ENCODE data around the gene AJAP1. TPM values are rescaled to one million over a fixed set of nuclear protein-coding genes. Genes with fewer than 3 reads are reported as not detected.

AJAP1 gene
- total and polyA plus RNA-seq, 7 donors: 0.04 to 0.95 (median 0.55) TPM; not detected in 1

DNA sequence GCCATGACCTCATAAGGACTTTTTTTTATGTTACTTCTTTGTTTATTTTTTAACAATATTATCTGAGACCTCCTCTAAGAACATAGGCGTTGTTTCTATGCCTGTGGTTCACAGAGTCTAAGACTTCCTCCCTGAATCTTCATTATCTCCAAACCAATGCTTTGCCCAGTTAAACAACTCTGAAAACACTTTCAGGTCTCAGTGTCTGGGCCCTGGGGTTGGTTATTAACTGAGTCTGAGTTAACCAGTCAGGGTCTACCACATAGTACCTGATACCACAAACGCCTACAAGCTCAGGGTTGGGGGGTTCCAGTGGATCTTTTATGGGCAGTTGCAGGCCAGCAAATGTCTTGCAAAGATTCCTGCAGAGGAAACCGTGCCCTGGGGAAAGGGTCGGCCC lies 138.2 kb downstream of the AJAP1 start:
- no peaks in the 10 kb centered on the region for H3K9me3 ChIP-seq
- WGBS, 2 donors: 23 to 46% methylated on average over 4 of the region's 4 CpGs
- no peaks in the 10 kb centered on the region for H3K36me3 ChIP-seq
- DNase-seq: no peak
- TF ChIP-seq POLR2AphosphoS5 (IDR thresholded peaks at IDR 0.05): no peak
- TF ChIP-seq POLR2A (IDR thresholded peaks at IDR 0.05): no peak
- no peak for TF ChIP-seq EP300 (IDR thresholded peaks at IDR 0.05)
- TF ChIP-seq, protein P1, sequence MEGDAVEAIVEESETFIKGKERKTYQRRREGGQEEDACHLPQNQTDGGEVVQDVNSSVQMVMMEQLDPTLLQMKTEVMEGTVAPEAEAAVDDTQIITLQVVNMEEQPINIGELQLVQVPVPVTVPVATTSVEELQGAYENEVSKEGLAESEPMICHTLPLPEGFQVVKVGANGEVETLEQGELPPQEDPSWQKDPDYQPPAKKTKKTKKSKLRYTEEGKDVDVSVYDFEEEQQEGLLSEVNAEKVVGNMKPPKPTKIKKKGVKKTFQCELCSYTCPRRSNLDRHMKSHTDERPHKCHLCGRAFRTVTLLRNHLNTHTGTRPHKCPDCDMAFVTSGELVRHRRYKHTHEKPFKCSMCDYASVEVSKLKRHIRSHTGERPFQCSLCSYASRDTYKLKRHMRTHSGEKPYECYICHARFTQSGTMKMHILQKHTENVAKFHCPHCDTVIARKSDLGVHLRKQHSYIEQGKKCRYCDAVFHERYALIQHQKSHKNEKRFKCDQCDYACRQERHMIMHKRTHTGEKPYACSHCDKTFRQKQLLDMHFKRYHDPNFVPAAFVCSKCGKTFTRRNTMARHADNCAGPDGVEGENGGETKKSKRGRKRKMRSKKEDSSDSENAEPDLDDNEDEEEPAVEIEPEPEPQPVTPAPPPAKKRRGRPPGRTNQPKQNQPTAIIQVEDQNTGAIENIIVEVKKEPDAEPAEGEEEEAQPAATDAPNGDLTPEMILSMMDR (IDR thresholded peaks at IDR 0.05): no peak
- no peaks in the 10 kb centered on the region for H3K4me1 ChIP-seq
- no peak overlapping the region for H3K4me3 ChIP-seq
- no peaks in the 10 kb centered on the region for H3K27me3 ChIP-seq
- intact Hi-C loops (cut with DNase I): no loop called here
- no peak overlapping the region for H3K27ac ChIP-seq

DNA sequence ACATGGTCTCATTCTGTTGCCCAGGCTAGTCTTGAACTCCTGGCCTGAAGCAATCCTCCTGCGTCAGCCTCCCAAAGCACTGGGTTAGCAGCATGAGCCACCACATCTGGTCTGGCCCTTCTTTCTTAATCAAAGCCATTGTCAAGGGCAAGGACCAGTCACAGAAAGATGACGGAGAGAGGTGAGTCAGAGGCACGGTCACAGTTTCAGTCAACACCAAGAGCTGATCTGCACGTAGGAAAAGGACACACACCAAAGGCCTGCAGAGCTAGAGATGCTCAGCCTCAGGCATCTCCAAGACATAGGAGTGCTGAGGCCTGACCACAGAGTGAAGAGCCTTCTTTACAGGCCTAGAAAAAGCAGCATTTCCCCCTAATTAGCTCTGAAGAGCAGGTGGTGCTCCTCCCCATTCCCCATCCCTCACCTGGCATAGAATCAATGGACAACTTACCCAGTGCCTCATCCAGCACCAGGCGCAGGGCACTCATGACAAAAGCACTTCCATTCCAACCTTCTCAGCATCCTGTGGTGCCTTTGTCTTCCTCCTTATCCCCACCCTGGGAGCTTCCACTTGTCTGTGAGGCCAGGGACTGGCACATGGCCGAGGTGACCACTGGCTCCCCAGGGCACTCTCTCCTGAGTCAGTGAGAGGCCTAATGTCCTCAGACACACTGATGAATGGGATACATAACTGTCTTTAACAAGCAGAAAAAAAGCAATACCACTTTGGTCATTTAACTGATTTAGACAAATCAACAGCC lies 139.8 kb downstream of the AJAP1 start:
- Histone ChIP-seq H3K27me3 (no peaks in the 10 kb centered on the region), H3K4me1 (no peaks in the 10 kb centered on the region), H3K4me3 (no peak overlapping the region), H3K9me3 (no peaks in the 10 kb centered on the region), H3K27ac (no peak overlapping the region), H3K36me3 (no peaks in the 10 kb centered on the region)
- 80 to 85% methylated on average over 6 of the region's 6 CpGs for WGBS, 2 donors
- DNase-seq: no peak
- intact Hi-C loops (cut with DNase I): no loop called here
- TF ChIP-seq, protein P1 (IDR thresholded peaks at IDR 0.05): no peak
- TF ChIP-seq POLR2A (IDR thresholded peaks at IDR 0.05) (no peak), POLR2AphosphoS5 (IDR thresholded peaks at IDR 0.05) (no peak), EP300 (IDR thresholded peaks at IDR 0.05) (no peak)

DNA sequence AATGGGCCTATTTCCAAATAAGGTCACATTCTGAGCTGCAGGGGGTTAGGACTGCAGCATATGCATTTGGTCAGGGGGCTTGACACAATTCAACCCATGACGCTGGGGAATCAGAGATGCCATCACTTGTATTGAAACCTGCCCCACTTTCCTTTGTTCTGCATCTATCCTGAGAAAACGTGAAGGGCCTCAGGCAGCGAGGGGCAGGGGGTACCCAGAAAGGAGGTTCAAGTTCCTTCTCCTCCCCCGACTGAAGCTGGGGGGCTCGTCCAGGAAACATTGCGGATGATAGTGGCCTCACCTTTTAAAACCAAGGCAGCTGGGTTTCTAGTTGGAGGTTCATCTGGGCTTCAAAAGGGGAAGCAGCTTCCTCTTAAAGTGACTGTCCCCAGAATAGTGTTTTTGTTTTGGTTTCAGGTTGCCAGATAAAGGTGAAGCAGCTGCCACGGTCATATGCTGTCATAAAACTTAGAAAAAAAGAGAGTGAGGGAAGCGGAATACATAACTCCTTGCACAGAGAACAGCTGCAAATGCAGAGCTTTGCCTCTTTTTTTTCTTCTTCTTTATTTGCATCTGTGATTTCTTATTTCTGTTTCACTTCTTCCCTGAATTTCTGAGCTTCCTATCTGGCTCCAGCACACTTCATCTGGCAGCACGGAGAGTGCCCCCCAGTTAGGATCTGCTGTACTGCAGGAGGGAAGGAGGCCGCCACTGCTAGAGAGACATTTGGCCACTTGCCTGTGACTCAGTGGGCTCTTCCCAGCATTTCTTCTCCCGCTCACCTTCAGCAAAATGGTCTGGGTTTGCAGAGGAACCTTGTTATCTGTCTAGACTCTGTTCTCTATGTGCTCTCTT lies 142.0 kb downstream of the AJAP1 start:
- no peaks in the 10 kb centered on the region for H3K9me3 ChIP-seq
- intact Hi-C loops (cut with DNase I): no loop called here

DNA sequence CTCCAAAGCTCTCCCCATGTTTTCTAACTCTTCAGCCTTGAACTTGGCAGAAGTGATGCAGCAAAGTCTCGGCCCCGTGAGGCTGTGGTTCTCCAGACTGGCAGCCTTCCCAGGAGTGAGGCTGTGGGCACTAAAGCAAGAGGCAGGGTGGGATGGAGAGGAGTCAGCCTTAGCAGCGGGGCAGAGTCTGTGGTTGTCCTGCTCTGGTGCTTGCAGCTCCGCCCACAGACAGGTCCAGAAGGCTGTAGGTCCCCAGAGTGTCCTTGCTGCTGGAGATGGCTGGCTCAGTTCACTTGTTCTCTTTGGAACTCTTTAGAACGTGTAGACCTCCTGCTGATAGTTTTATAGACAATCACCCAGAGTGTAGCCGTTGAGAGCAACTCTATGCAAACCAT lies 142.6 kb downstream of the AJAP1 start:
- Histone ChIP-seq H3K4me3 (no peak overlapping the region), H3K36me3 (no peaks in the 10 kb centered on the region), H3K4me1 (peaks cover 0 to 15% (median 3%) of the 10 kb centered on the region in 4 donors), H3K27me3 (no peaks in the 10 kb centered on the region), H3K9me3 (no peaks in the 10 kb centered on the region), H3K27ac (no peak overlapping the region)
- WGBS, 2 donors: 62 to 77% methylated on average over 6 of the region's 6 CpGs
- TF ChIP-seq POLR2A (IDR thresholded peaks at IDR 0.05): no peak
- no peak for DNase-seq
- intact Hi-C loops (cut with DNase I): no loop called here

More for the DNA sequence above, 142.0 kb downstream of the AJAP1 start:
- no peaks in the 10 kb centered on the region for H3K36me3 ChIP-seq
- WGBS, 2 donors: 55 to 61% methylated on average over 11 of the region's 11 CpGs
- H3K27me3 ChIP-seq: no peaks in the 10 kb centered on the region
- H3K27ac ChIP-seq: no peak overlapping the region
- H3K4me1 ChIP-seq: peaks cover 0 to 9% (median 3%) of the 10 kb centered on the region in 4 donors
- TF ChIP-seq EP300 (IDR thresholded peaks at IDR 0.05): no peak
- no peak for TF ChIP-seq POLR2A (IDR thresholded peaks at IDR 0.05)
- no peak for DNase-seq
- H3K4me3 ChIP-seq: no peak overlapping the region

GRCh38 chr1:4797429-4797828 lies 143.0 kb downstream of the AJAP1 start:
- TF ChIP-seq POLR2A (IDR thresholded peaks at IDR 0.05) (no peak), EP300 (IDR thresholded peaks at IDR 0.05) (no peak), POLR2AphosphoS5 (IDR thresholded peaks at IDR 0.05) (no peak)
- TF ChIP-seq, protein P1 (IDR thresholded peaks at IDR 0.05): no peak
- whole genome bisulfite sequencing, 2 donors: 85 to 88% methylated on average over 5 of the region's 5 CpGs
- Histone ChIP-seq H3K4me3 (no peak overlapping the region), H3K4me1 (peaks cover 0 to 15% (median 3%) of the 10 kb centered on the region in 4 donors), H3K27me3 (no peaks in the 10 kb centered on the region), H3K36me3 (no peaks in the 10 kb centered on the region), H3K27ac (no peak overlapping the region), H3K9me3 (no peaks in the 10 kb centered on the region)
- intact Hi-C loops (cut with DNase I): no loop called here
- DNase-seq: no peak

Data from sigmoid colon (tissue), 7 donors.